Tibial nerve (tissue), 4 donors: ENCODE measurements around the gene ADRA2C. TPM values are rescaled to one million over a fixed set of nuclear protein-coding genes. Genes with fewer than 3 reads are reported as not detected.

Experiments
- DNase-seq, 2 donors: peaks; one replicate each; pipeline ENCODE4 v3.0.0-alpha.2; 2019; ENCODE audit warnings: low spot score in 2 of 2
- H3K27ac ChIP-seq, 4 donors: fragments of 200-600 bp; sonication (generic) in 3 of 4; one replicate each; pipeline ENCODE4 v1.5.1; 2017 to 2019; ENCODE audit warnings: mild to moderate bottlenecking in 1 of 4
- H3K27me3 ChIP-seq, 2 donors: fragments of 200-600 bp; sonication (generic) in 1 of 2; one replicate each; pipeline versions ENCODE4 v1.5.1 to v1.6.0; 2017 to 2019
- H3K36me3 ChIP-seq, 3 donors: fragments of 200-600 bp; sonication (generic); one replicate each; pipeline ENCODE4 v1.5.1; 2018 to 2019
- H3K4me1 ChIP-seq, 4 donors: fragments of 200-600 bp; sonication (generic) in 3 of 4; one replicate each; pipeline ENCODE4 v1.5.1; 2017 to 2019
- H3K4me3 ChIP-seq, 4 donors: fragments of 200-600 bp; sonication (generic) in 3 of 4; one replicate each; pipeline ENCODE4 v1.5.1; 2017 to 2019; ENCODE audit warnings: mild to moderate bottlenecking in 1 of 4, moderate library complexity in 1 of 4
- H3K9me3 ChIP-seq, 4 donors: fragments of 200-600 bp; sonication (generic) in 3 of 4; one replicate each; pipeline ENCODE4 v1.5.1; 2017 to 2019
- EP300 ChIP-seq, 2 donors: sonication (generic); formaldehyde crosslinking; IDR thresholded peaks; one replicate each; pipeline ENCODE4 v1.6.1; 2017; ENCODE audit warnings: antibody characterized with exemption in 2 of 2, mild to moderate bottlenecking in 1 of 2
- POLR2A ChIP-seq, 2 donors: fragments of 450-650 bp; IDR thresholded peaks; one replicate each; pipeline ENCODE4 v1.6.1; 2017; ENCODE audit warnings: antibody characterized with exemption in 2 of 2, mild to moderate bottlenecking in 2 of 2, moderate library complexity in 2 of 2
- WGBS, 2 donors: methylation state at CpG; one replicate each; pipeline ENCODE4 v1.1.5; 2018; 5-methylcytosine and 5-hydroxymethylcytosine counted together
- total RNA-seq, 4 donors: library from RNA; depleted of rRNA; stranded (reverse); fragments of >200 nt; gene quantifications; one replicate each; pipeline ENCODE4 v1.1.0, GENCODE V29; 2016
- TF ChIP-seq, protein P1 (sequence below), 5 experiments: fragments of 200-600 bp in 3 of 5; fragments of 450-650 bp in 2 of 5; sonication (generic) in 3 of 5; IDR thresholded peaks; one replicate each; pipeline ENCODE4 v1.5.1; 2016 to 2019; ENCODE audit warnings: antibody characterized with exemption in 5 of 5, mild to moderate bottlenecking in 3 of 5, moderate library complexity in 2 of 5

The ADRA2C gene
- total RNA-seq, 4 donors from 2014 or later, result 3.1 to 13.2 (median 7.5) TPM

DNA sequence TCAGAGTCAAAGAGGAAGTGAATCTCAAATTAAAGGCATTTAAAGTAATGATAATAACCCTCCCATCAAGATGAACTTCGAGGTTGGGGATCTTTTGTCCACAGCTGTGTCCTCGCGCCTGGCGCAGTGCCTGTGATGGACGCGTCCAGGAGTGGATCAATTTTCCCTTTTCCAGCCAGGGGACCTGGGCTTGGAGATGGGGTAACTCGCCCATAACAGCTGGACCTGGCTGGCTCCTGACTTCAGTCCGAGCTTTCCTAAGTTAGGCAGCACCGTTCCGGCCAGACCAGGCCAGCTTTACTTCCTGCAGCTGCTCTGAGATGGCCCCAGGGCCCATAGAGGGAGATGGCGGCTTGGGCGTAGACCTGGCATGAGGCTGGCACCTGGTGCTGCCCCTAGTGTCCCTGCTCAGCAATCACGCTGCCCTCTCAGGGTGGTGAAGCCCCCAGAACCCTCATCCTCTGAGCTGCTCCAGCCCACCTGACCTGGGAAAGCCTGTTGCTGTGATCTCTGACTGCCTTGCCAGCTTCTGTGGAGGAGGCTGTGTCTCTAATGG lies 23.9 kb downstream of the ADRA2C start:
- H3K27me3 ChIP-seq, result no peaks in the 10 kb centered on the region
- no peak for DNase-seq
- H3K4me1 ChIP-seq, result no peaks in the 10 kb centered on the region
- TF ChIP-seq POLR2A (IDR thresholded peaks at IDR 0.05) (no peak), EP300 (IDR thresholded peaks at IDR 0.05) (no peak)
- TF ChIP-seq, protein P1, sequence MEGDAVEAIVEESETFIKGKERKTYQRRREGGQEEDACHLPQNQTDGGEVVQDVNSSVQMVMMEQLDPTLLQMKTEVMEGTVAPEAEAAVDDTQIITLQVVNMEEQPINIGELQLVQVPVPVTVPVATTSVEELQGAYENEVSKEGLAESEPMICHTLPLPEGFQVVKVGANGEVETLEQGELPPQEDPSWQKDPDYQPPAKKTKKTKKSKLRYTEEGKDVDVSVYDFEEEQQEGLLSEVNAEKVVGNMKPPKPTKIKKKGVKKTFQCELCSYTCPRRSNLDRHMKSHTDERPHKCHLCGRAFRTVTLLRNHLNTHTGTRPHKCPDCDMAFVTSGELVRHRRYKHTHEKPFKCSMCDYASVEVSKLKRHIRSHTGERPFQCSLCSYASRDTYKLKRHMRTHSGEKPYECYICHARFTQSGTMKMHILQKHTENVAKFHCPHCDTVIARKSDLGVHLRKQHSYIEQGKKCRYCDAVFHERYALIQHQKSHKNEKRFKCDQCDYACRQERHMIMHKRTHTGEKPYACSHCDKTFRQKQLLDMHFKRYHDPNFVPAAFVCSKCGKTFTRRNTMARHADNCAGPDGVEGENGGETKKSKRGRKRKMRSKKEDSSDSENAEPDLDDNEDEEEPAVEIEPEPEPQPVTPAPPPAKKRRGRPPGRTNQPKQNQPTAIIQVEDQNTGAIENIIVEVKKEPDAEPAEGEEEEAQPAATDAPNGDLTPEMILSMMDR (IDR thresholded peaks at IDR 0.05), result no peak
- no peaks in the 10 kb centered on the region for H3K36me3 ChIP-seq
- 79 to 85% methylated on average over 8 to 13 of the region's 13 CpGs for WGBS, 2 donors
- no peak overlapping the region for H3K4me3 ChIP-seq
- peaks cover 0 to 18% (median under 1%) of the 10 kb centered on the region in 4 donors for H3K9me3 ChIP-seq
- H3K27ac ChIP-seq, result no peak overlapping the region

GRCh38 chr4:3791256-3791655 lies 25.1 kb downstream of the ADRA2C start:
- TF ChIP-seq EP300 (IDR thresholded peaks at IDR 0.05) (no peak), POLR2A (IDR thresholded peaks at IDR 0.05) (no peak)
- TF ChIP-seq, protein P1 (IDR thresholded peaks at IDR 0.05), result no peak
- no peak for DNase-seq
- H3K9me3 ChIP-seq, result peaks cover 0 to 30% (median 5%) of the 10 kb centered on the region in 4 donors
- no peak overlapping the region for H3K27ac ChIP-seq
- H3K36me3 ChIP-seq, result no peaks in the 10 kb centered on the region
- H3K27me3 ChIP-seq, result no peaks in the 10 kb centered on the region
- 74 to 79% methylated on average over 9 of the region's 9 CpGs for WGBS, 2 donors
- H3K4me3 ChIP-seq, result no peak overlapping the region
- no peaks in the 10 kb centered on the region for H3K4me1 ChIP-seq

DNA sequence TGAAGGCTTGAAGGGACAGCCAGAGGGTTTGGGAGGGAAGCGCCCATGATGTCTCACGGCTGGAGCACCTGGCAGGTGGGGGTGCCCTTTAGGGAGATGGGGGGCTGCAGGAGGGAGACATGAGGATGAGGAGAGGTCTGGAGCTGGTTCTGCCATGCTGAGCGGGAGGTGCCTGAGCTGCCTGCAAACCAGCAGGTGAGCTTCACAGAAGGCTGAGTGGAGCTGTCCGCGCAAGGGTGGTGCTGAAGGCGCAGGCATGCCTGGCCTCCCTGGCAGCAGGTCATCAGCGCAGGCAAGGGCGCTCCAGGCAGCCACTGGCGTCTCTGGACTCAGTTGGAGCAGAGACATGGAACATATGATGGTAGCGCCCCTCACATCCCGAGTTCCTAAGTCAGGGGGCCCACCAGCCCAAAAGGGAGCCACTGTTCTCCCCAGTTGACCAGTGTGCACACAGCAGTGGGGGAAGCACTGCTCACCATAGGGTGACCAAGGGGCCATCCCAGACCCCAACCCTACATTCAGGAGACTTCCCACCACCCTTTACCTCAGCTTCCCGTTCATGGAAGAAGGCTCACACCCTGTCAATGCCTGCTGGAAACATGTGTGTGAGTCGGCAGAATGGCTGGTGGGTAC lies 25.8 kb downstream of the ADRA2C start:
- Histone ChIP-seq H3K4me3 (no peak overlapping the region), H3K27me3 (no peaks in the 10 kb centered on the region), H3K9me3 (peaks cover 0 to 38% (median 5%) of the 10 kb centered on the region in 4 donors), H3K4me1 (no peaks in the 10 kb centered on the region), H3K27ac (no peak overlapping the region), H3K36me3 (no peaks in the 10 kb centered on the region)
- 18 to 22% methylated on average over 10 to 13 of the region's 13 CpGs for WGBS, 2 donors
- DNase-seq, result no peak
- TF ChIP-seq, protein P1 (IDR thresholded peaks at IDR 0.05), result no peak
- no peak for TF ChIP-seq EP300 (IDR thresholded peaks at IDR 0.05)
- TF ChIP-seq POLR2A (IDR thresholded peaks at IDR 0.05), result no peak

- Histone ChIP-seq H3K4me1 (no peaks in the 10 kb centered on the region), H3K27me3 (no peaks in the 10 kb centered on the region), H3K4me3 (no peak overlapping the region), H3K9me3 (peaks cover 0 to 45% (median 5%) of the 10 kb centered on the region in 4 donors), H3K27ac (no peak overlapping the region), H3K36me3 (no peaks in the 10 kb centered on the region)
- DNase-seq, result no peak
- WGBS, 2 donors, result 25 to 30% methylated on average over 3 of the region's 3 CpGs
- TF ChIP-seq POLR2A (IDR thresholded peaks at IDR 0.05) (no peak), EP300 (IDR thresholded peaks at IDR 0.05) (no peak)
- TF ChIP-seq, protein P1 (IDR thresholded peaks at IDR 0.05), result no peak
Observed at GRCh38 chr4:3792813-3793212, 26.6 kb downstream of the ADRA2C start.

GRCh38 chr4:3793545-3793944 lies 27.4 kb downstream of the ADRA2C start:
- DNase-seq, result no peak
- H3K27ac ChIP-seq, result no peak overlapping the region
- TF ChIP-seq POLR2A (IDR thresholded peaks at IDR 0.05), result no peak
- TF ChIP-seq EP300 (IDR thresholded peaks at IDR 0.05), result no peak
- TF ChIP-seq, protein P1 (IDR thresholded peaks at IDR 0.05), result no peak
- peaks cover 0 to 46% (median 5%) of the 10 kb centered on the region in 4 donors for H3K9me3 ChIP-seq
- H3K4me1 ChIP-seq, result no peaks in the 10 kb centered on the region
- no peaks in the 10 kb centered on the region for H3K27me3 ChIP-seq
- H3K36me3 ChIP-seq, result no peaks in the 10 kb centered on the region
- 56 to 69% methylated on average over 3 of the region's 3 CpGs for WGBS, 2 donors
- H3K4me3 ChIP-seq, result no peak overlapping the region
